ENCODE results near the gene ARHGAP33. TPM values are rescaled to one million over a fixed set of nuclear protein-coding genes. Genes with fewer than 3 reads are reported as not detected.
A peak's percentile ranks its signal among the peaks of the same experiment; 100 is the strongest.

Gene ARHGAP33
- total and polyA plus RNA-seq, 2 donors, result 10.2 to 17.4 TPM

DNA sequence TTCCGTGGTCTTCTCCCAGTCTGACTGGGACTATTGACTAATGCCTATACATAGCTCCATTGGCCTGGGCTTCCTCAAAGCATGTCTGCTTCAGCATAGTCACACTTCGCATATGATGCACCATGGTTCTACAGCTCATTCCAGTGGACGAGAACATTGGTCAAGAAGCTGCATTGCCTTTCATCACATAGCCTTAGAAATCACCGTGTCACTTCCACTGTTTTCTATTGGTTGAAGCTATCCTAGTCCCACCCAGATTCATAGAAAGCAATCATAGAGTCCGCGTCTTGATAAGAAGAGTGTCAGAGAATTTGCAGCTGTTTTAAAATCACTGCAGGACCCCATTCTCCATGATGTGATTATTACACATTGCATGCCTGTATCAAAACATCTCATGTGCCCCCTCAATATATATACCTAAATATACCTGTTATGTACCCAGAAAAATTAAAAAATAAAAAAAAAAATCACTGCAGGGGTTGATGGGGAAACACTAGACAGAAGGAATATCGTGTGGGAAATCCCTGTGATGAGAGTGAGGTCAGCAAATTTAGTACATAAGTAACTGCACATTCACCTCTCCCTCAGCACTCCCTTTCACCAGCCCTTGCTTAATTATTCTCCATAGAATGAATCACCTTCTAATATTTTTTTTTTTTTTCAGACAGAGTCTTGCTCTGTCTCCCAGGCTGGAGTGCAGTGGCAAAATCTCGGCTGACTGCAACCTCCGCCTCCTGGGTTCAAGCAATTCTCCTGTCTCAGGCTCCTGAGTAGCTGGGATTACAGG lies 2.2 kb upstream of the ARHGAP33 start:
- Histone ChIP-seq H3K4me3 (ENCODE audit: low read depth, low read length) (no peak overlapping the region), H3K36me3 (ENCODE audit: insufficient read depth) (no peaks in the 10 kb centered on the region), H3K4me1 (ENCODE audit: insufficient read depth) (no peaks in the 10 kb centered on the region), H3K27ac (ENCODE audit: low read depth) (no peak overlapping the region)
- no peak for DNase-seq (ENCODE audit: extremely low spot score)
- WGBS, result 51% methylated on average over 9 of the region's 9 CpGs

DNA sequence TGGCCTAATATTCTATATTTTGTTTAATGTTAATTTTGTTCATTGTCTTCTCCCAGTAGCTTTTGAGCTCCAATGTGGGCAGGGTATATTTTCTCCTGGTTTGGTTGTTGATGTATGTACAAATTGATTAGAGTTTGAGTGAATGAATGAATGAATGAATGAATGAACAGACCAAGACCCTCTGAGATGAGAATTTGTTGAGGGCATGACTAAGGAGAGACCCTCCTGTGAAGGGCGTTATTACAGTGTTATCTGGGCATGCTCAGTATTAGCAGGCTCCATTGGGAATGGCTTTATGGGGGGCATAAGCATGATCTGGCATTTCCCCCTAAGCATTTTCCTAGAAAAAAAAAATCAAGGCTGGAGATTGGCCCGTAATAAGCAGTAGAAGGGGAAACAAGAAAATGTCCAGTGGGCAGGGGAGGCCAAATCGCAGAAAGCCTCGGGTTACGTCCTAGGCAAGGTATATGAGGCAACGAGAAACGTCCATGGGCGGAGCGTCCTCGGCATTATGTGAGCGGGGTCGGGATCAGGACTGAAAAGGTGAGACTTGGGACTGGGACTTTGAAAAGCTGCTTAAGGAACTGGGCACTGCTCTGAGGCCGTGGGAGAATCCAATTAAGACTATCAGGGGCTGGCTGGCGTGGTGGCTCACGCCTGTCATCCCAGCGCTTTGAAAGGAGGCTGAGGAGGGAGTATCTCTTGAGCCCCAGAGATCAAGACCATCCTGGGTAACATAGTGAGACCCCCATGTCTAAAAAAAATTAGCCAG lies 904 bp upstream of the ARHGAP33 start:
- 57% methylated on average over 16 of the region's 16 CpGs for WGBS
- no peaks in the 10 kb centered on the region for H3K36me3 ChIP-seq (ENCODE audit: insufficient read depth)
- H3K4me3 ChIP-seq (ENCODE audit: low read depth, low read length), result peak overlapping the region; percentile 83
- H3K4me1 ChIP-seq (ENCODE audit: insufficient read depth), result no peaks in the 10 kb centered on the region
- DNase-seq (ENCODE audit: extremely low spot score), result no peak
- no peak overlapping the region for H3K27ac ChIP-seq (ENCODE audit: low read depth)

DNA sequence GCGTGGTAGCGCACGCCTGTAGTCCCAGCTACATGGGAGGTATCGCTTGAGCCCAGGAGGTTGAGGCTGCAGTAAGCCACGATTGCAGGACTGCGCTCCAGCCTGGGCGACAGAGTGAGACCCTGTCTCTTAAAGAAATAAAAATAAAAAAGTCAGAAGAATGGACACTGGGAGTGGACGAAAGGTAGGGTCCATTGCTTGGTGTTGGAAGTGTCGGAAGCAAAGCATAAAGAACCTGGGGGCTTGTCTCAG lies 392 bp upstream of the ARHGAP33 start:
- Histone ChIP-seq H3K27ac (ENCODE audit: low read depth) (no peak overlapping the region), H3K4me3 (ENCODE audit: low read depth, low read length) (peak overlapping the region; percentile 83), H3K36me3 (ENCODE audit: insufficient read depth) (no peaks in the 10 kb centered on the region), H3K4me1 (ENCODE audit: insufficient read depth) (no peaks in the 10 kb centered on the region)
- WGBS, result 36% methylated on average over 9 of the region's 9 CpGs
- DNase-seq (ENCODE audit: extremely low spot score), result no peak

DNA sequence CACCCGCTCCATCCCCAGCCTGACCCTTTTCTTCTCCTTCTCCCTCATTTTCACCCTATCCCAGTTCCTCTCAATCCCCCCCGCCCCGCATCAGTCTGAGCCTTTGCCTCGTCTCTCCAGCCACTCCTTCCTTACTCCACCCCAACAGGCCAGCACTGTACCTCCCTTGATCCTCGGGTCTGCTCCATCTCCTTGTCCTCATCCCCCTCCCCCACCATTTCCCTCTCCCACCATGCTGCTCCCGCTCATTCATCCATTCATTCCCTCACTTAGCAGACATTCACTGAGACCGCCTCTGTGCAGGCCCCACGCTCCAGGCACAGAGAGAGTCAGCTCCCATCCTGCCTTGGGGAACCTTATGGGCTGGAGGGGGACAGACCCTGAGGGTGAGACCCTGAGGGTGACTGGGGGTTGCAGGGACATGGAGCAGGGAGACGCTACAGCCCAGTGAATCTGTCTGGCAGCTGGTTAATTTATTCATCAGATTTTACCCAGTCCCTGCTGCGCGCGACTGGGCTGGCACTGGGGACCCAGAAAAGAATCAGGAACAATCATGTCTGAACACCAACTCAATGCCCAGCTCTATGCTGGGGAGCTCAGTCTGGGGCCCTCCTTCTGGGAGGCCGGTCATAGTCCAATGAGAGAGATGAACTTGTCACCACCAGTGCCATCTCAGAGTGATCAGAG lies 881 bp downstream of the ARHGAP33 start:
- Histone ChIP-seq H3K36me3 (ENCODE audit: insufficient read depth) (no peaks in the 10 kb centered on the region), H3K4me1 (ENCODE audit: insufficient read depth) (no peaks in the 10 kb centered on the region), H3K4me3 (ENCODE audit: low read depth, low read length) (peak overlapping the region; percentile 83), H3K27ac (ENCODE audit: low read depth) (no peak overlapping the region)
- WGBS, result 45% methylated on average over 13 of the region's 13 CpGs
- no peak for DNase-seq (ENCODE audit: extremely low spot score)

DNA sequence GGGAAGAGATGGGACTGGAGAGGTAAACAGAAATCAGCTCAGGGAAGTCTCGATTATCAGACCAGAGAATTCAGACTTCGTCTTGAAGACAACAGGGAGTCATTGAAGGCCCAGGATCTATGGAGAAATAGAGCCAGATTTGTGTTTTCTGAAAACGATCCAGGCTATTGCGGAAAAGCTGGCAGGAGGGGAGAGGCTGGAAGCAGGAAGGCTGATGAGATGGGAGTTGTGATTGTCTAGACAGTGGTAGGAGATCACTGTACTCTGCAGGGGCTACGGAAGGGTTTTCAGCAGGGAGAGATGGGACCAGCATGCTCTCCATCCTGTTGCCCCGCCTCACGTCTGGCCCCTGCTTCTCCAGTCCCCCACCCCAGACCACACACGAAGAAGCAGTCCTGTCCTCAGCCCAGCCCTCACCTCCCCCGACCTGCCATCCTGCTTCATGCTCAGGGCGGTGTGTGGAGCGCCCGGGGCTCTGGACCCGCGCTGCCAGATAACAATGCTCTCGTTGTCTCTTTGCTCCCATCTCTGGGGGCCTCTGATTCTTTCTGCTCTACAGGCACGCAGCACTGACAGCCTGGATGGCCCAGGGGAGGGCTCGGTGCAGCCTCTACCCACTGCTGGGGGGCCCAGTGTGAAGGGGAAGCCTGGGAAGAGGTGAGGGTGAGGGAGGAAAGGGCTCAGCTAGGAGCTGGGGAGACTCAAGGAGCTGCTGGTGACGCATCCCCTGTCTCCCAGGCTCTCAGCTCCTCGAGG lies 1.9 kb downstream of the ARHGAP33 start:
- Histone ChIP-seq H3K4me1 (ENCODE audit: insufficient read depth) (no peaks in the 10 kb centered on the region), H3K36me3 (ENCODE audit: insufficient read depth) (no peaks in the 10 kb centered on the region), H3K4me3 (ENCODE audit: low read depth, low read length) (no peak overlapping the region), H3K27ac (ENCODE audit: low read depth) (no peak overlapping the region)
- 51% methylated on average over 19 of the region's 19 CpGs for WGBS
- DNase-seq (ENCODE audit: extremely low spot score), result no peak

DNA sequence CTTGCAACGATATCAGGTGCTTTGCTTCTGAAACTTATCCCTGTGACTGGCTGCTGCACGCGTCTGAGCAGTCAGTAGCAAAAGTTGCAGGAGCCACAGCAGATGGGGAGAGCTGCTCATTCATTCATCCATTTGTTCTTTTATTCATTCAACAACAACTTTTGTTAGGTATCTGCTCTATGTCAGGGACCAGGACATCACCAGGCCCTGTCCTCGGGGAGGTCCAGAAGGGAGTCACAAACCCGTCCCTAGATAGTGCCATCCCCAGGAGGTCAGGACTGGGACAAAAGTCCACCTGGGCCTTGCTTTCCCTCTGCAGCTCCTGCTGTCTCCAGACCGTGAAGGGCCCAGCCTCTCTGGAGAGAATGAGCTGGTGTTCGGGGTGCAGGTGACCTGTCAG lies 2.6 kb downstream of the ARHGAP33 start:
- Histone ChIP-seq H3K27ac (ENCODE audit: low read depth) (no peak overlapping the region), H3K4me3 (ENCODE audit: low read depth, low read length) (no peak overlapping the region), H3K4me1 (ENCODE audit: insufficient read depth) (no peaks in the 10 kb centered on the region), H3K36me3 (ENCODE audit: insufficient read depth) (no peaks in the 10 kb centered on the region)
- WGBS, result 75% methylated on average over 7 of the region's 7 CpGs
- DNase-seq (ENCODE audit: extremely low spot score), result no peak

DNA sequence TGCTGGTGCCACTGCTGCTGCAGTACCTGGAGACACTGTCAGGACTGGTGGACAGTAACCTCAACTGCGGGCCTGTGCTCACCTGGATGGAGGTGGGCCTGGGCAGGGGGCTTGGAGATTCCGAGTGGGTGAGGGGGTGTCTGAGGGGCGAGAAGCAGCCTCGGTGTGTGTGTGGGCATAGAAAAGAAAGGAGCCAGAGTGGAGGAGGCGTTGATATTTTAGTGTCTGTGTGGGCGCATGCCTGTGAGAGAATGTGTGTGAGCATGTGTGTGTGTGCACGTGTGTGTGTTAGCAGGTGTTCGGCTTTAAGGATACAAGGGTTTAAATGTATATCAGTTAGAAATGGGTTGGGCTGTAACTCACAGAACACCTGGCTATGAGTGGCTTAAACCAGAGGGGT lies 3.7 kb downstream of the ARHGAP33 start:
- H3K36me3 ChIP-seq (ENCODE audit: insufficient read depth), result no peaks in the 10 kb centered on the region
- WGBS, result 93% methylated on average over 8 of the region's 8 CpGs
- no peaks in the 10 kb centered on the region for H3K4me1 ChIP-seq (ENCODE audit: insufficient read depth)
- DNase-seq (ENCODE audit: extremely low spot score), result no peak
- no peak overlapping the region for H3K27ac ChIP-seq (ENCODE audit: low read depth)
- H3K4me3 ChIP-seq (ENCODE audit: low read depth, low read length), result no peak overlapping the region

DNA sequence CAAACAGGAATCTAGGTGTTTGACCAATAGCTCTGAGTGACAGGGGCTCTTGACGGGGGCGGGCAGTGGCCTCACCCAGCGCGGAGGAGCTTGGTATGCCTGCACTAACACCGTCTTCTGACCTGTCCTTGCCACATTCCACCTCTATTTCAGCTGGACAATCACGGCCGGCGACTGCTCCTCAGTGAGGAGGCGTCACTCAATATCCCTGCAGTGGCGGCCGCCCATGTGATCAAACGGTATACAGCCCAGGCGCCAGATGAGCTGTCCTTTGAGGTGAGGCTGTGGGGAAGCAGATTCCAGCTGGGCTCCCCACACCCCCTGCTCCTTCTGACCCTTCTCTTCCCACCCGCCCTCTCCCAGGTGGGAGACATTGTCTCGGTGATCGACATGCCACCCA lies 4.7 kb downstream of the ARHGAP33 start:
- Histone ChIP-seq H3K4me1 (ENCODE audit: insufficient read depth) (no peaks in the 10 kb centered on the region), H3K36me3 (ENCODE audit: insufficient read depth) (no peaks in the 10 kb centered on the region), H3K4me3 (ENCODE audit: low read depth, low read length) (no peak overlapping the region), H3K27ac (ENCODE audit: low read depth) (no peak overlapping the region)
- WGBS, result 91% methylated on average over 16 of the region's 16 CpGs
- DNase-seq (ENCODE audit: extremely low spot score), result no peak

DNA sequence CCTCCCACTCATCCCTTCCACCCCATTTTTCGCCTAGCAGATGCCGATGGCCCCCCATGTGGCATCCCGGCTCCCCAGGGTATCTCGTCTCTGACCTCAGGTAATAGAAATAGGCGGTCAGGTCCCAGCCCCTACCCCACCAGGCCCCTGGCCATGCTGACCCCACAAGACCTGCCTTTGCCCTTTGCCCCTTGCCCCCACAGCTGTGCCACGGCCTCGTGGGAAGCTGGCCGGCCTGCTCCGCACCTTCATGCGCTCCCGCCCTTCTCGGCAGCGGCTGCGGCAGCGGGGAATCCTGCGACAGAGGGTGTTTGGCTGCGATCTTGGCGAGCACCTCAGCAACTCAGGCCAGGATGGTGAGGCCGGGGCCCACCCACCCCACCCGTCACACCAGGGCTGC lies 5.4 kb downstream of the ARHGAP33 start:
- no peak for DNase-seq (ENCODE audit: extremely low spot score)
- H3K27ac ChIP-seq (ENCODE audit: low read depth), result no peak overlapping the region
- no peak overlapping the region for H3K4me3 ChIP-seq (ENCODE audit: low read depth, low read length)
- H3K36me3 ChIP-seq (ENCODE audit: insufficient read depth), result no peaks in the 10 kb centered on the region
- 95% methylated on average over 20 of the region's 20 CpGs for WGBS
- H3K4me1 ChIP-seq (ENCODE audit: insufficient read depth), result no peaks in the 10 kb centered on the region

DNA sequence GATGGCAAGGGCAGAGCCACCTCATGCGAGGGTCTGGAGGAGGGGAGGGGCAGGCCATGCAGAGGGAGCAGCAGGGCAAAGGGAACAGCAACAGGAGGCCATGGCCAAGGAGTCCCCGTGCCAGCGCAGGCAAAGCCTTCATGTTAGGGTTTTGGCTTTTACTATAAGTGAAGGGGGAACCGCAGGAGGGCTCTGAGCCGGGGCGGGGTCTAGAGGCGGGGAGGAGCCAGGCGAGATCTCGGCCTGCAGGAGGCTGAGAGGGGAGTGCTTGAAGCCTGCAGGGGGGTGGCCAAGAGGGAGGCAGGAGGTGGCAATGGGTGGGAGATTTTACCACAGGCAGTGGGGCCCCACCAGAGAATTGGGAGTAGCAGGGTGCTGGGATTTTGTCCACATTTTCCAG lies 6.3 kb downstream of the ARHGAP33 start:
- no peaks in the 10 kb centered on the region for H3K4me1 ChIP-seq (ENCODE audit: insufficient read depth)
- no peak for DNase-seq (ENCODE audit: extremely low spot score)
- no peak overlapping the region for H3K4me3 ChIP-seq (ENCODE audit: low read depth, low read length)
- WGBS, result 75% methylated on average over 9 of the region's 9 CpGs
- H3K36me3 ChIP-seq (ENCODE audit: insufficient read depth), result no peaks in the 10 kb centered on the region
- H3K27ac ChIP-seq (ENCODE audit: low read depth), result no peak overlapping the region

DNA sequence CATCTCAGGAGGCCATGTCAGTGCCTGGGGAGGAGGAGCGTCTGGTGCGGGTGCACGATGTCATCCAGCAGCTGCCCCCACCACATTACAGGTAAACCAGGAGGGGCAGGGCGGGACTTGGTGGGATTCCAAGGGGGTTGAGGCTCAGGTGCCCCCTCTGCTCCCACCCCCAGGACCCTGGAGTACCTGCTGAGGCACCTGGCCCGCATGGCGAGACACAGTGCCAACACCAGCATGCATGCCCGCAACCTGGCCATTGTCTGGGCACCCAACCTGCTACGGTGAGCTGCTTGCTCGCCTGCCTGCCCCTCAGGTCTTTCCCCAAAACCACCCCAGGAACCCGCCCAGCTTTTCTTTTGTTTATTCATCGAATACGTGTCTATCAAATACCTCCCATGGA lies 7.2 kb downstream of the ARHGAP33 start:
- H3K4me1 ChIP-seq (ENCODE audit: insufficient read depth), result no peaks in the 10 kb centered on the region
- no peak overlapping the region for H3K4me3 ChIP-seq (ENCODE audit: low read depth, low read length)
- WGBS, result 94% methylated on average over 12 of the region's 12 CpGs
- H3K36me3 ChIP-seq (ENCODE audit: insufficient read depth), result no peaks in the 10 kb centered on the region
- DNase-seq (ENCODE audit: extremely low spot score), result no peak
- no peak overlapping the region for H3K27ac ChIP-seq (ENCODE audit: low read depth)

DNA sequence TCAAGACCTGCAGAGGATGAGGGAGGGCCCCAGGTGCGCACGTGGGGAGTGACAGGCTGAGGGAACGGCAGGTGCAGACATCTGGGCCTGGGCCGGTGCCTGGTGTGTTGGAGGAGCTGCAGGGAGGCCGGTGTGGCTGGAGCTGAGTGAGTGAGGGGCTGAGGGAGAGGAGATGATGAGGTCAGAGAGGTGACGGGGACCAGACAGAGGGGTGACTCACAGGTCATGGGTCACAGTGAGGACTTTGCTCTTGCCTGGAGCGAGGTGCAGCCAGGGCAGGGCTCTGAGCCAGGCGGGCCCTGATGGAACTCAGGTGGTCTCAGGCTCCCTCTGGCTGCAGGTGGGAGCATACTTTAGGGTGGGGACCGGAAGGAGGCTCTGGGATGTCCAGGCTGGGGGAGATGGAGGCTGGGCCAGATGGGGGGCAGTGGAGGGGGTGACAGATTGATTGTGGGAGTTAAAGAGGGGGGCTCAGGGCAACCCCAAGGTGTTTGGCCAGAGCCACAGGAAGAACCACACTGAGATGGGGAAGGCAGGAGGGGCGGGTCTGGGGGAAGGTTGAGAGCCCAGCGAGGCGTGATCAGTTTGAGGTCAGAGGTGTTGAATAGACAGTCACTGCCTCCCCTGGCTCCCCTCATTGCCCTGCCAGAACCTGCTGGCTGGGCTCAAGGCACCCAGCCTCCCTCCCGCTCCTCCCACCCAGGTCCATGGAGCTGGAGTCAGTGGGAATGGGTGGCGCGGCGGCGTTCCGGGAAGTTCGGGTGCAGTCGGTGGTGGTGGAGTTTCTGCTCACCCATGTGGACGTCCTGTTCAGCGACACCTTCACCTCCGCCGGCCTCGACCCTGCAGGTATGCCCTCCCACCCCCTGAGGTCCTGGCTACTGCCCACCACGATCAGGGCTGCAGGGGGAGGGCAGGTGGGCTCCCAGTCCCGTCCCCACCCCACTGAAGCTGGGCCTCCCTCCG lies 8.4 kb downstream of the ARHGAP33 start:
- H3K27ac ChIP-seq (ENCODE audit: low read depth), result no peak overlapping the region
- 82% methylated on average over 28 of the region's 28 CpGs for WGBS
- H3K4me3 ChIP-seq (ENCODE audit: low read depth, low read length), result no peak overlapping the region
- H3K36me3 ChIP-seq (ENCODE audit: insufficient read depth), result no peaks in the 10 kb centered on the region
- no peak for DNase-seq (ENCODE audit: extremely low spot score)
- no peaks in the 10 kb centered on the region for H3K4me1 ChIP-seq (ENCODE audit: insufficient read depth)

Measured in urinary bladder (tissue), 4 donors.